HG02798 (cell line): Measurements from ENCODE around the gene MRPL44.
"Not testable (repeated sequence)": the region's sequence is repeated elsewhere in the genome, so short reads cannot be mapped to it uniquely, and the experiment has no call there.

ENCODE experiments used
- ATAC-seq: cut with Tn5 transposase; IDR thresholded peaks from one replicate; pipeline ENCODE4 v1.9.1; 2021; ENCODE audit warnings: mild to moderate bottlenecking; ENCODE audit not compliant: unreplicated experiment, poor library complexity

The MRPL44 gene

DNA sequence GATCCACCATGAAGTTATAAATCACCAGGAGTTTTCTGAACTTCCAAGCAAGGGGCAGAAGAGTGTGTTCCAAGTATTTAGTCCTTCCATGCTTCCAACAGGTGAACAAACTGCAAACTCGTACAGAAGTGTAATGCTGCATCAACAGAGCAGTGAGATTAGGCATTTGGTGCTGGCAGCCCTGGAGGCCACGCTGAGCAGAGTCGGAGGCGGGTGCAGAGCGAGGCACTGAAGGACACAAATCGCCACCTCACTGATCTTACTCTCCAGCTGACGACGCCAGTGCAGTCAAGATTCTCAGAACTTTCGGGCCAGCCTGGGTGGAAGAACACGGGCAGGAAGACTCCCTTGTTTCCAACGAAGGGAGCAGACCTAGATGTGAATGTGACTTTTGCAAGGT, 42.6 kb downstream of the MRPL44 start:
- no peak for ATAC-seq

DNA sequence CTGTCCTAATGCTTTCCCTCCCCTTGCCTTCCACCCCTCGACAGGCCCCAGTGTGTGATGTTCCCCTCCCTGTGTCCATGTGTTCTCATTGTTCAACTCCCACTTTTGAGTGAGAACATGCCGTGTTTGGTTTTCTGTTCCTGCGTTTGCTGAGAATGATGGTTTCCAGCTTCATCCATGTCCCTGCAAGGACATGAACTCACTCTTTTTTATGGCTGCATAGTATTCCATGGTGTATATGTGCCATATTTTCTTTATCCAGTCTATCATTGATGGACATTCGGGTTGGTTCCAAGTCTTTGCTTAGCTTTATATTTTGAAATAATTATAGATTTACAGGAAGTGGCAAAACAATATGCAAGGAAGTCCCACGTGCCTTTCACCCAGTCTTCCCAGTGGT, 43.4 kb downstream of the MRPL44 start:
- ATAC-seq, result not testable (repeated sequence)

GRCh38 chr2:224004105-224004695, 46.9 kb downstream of the MRPL44 start:
- no peak for ATAC-seq

DNA sequence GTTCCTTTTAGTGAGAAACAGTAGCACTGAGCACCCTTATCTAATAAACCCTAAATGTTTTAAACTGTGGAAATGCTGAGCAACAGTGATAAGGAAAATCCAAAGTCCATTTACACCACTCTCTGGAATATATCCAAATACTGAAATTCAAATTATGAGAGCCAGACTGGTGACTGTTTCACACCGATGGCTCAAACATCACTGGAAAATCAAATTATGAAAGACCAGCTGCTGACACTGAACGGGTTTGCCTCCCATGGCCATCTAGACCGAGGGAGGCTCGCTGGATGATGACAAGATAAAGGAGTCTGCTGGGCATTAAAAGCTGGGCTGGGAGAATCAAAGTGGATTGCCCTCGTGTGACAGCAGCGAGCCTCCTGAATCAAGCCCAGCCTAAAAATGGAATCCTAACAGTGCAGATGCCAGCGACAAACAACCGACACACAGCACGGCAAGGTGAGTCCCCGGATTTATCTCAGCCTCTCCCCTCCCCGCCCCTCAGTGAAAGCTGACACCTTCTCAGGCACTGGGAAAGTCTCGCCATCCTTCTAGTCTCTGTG, 51.5 kb downstream of the MRPL44 start:
- no peak for ATAC-seq

GRCh38 chr2:224009605-224010315, 52.5 kb downstream of the MRPL44 start:
- ATAC-seq, result no peak

DNA sequence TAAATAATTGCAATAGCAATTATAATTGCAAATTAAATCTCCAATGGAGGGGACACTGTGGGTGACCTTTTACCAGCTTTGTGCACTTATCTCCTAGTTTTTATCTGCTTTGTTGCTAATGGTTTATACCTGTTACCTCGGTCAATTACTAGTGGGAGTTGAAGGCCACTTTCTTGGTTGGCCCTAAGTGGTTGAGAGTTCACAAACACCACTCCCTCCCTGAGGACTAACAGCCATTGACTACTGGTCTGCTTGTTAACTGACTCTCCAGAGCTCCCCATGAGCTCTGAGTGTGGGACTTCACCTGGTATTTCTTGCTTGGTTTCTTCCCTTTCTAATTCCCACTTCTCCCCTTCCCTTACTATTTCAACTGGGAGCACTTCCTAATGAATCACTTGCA, 54.6 kb downstream of the MRPL44 start:
- no peak for ATAC-seq

DNA sequence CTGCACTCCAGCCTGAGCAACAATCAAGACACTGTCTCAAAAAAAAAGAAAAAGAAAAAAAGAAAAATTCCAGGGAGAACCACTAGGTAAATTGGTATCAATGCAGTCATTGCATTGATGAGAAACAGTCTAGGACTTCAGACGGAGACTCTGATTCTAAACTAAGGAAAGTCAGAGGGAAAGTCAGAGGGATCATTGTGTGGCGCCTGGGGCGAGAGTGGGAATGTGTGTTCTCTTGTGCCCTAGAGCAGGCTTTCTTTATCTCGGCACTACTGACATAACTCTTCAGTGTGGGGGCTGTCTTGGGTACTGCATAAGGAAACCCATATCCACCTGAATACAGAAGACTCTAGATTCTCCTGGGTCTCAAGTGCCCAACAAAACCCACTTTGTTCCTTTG, 57.1 kb downstream of the MRPL44 start:
- ATAC-seq, result no peak

DNA sequence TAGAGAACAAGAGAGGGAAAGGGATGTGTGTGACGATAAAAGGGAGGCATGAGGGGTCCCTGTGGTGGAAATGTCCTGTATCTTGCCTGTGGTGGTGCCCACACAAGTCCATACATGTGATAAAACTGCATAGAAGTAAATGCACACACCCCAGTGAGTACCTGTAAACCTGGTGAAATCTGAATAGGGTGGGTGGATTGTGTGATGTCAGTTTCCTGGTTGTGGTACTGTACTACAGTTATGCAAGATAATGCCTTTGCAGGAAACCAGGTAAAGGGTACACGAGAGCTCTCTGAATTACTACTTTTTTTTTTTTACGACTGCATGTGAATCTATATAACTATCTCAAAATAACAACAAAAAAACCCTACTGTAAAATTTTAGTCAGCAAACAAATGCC, 59.7 kb downstream of the MRPL44 start:
- no peak for ATAC-seq
